Ishikawa (cell line): ENCODE data around the gene COL23A1.

ENCODE experiments used
- CEBPB ChIP-seq: IDR thresholded peaks from 2 replicates; pipeline ENCODE4 v1.6.1; 2012
- CREB1 ChIP-seq: IDR thresholded peaks from 2 replicates; pipeline ENCODE4 v1.6.1; 2012; ENCODE audit warnings: low read depth
- EGR1 ChIP-seq: IDR thresholded peaks from 2 replicates; pipeline ENCODE4 v1.6.1; 2012
- EP300 ChIP-seq: IDR thresholded peaks from 2 replicates; pipeline ENCODE4 v1.6.1; 2012; ENCODE audit warnings: borderline replicate concordance
- FOXM1 ChIP-seq: IDR thresholded peaks from 2 replicates; pipeline ENCODE4 v1.6.1; 2012; ENCODE audit warnings: low read depth, borderline replicate concordance
- NFIC ChIP-seq: IDR thresholded peaks from 2 replicates; pipeline ENCODE4 v1.6.1; 2012
- RAD21 ChIP-seq: IDR thresholded peaks from 2 replicates; pipeline ENCODE4 v1.6.1; 2012; ENCODE audit warnings: low read depth
- TAF1 ChIP-seq: IDR thresholded peaks from 2 replicates; pipeline ENCODE4 v1.6.1; 2012; ENCODE audit warnings: low read depth, mild to moderate bottlenecking
- TCF12 ChIP-seq: IDR thresholded peaks from 2 replicates; pipeline ENCODE4 v1.6.1; 2012; ENCODE audit warnings: low read depth
- TEAD4 ChIP-seq: IDR thresholded peaks from 2 replicates; pipeline ENCODE4 v1.6.1; 2012
- YY1 ChIP-seq: IDR thresholded peaks from 2 replicates; pipeline ENCODE4 v1.6.1; 2012; ENCODE audit warnings: low read depth
- ZBTB7A ChIP-seq: IDR thresholded peaks from 2 replicates; pipeline ENCODE4 v1.6.1; 2012; ENCODE audit warnings: low read depth
- TF ChIP-seq, protein P1 (sequence below): IDR thresholded peaks from 2 replicates; pipeline ENCODE4 v1.6.1; 2012
- TF ChIP-seq, protein P2 (sequence below): IDR thresholded peaks from 2 replicates; pipeline ENCODE4 v1.6.1; 2012; ENCODE audit warnings: low read depth, mild to moderate bottlenecking
- TF ChIP-seq, protein P3 (sequence below): IDR thresholded peaks from 2 replicates; pipeline ENCODE4 v1.6.1; 2012

The COL23A1 gene

DNA sequence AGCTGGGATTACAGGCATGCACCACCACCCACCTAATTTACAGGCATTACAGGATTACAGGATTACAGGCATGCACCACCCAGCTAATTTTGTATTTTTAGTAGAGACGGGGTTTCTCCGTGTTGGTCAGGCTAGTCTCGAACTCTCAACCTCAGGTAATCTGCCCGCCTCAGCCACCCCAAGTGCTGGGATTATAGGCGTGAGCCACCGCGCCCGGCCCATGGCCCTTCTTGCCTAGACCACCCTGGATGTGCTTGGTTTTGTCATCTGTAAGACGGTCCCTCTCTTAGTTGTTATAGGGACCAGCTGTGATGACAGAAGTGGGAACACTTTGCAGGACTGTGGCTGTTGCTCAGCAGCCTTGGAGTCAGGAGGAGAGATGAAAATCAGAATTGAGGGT lies 354.1 kb downstream of the COL23A1 start:
- TF ChIP-seq, protein P1, sequence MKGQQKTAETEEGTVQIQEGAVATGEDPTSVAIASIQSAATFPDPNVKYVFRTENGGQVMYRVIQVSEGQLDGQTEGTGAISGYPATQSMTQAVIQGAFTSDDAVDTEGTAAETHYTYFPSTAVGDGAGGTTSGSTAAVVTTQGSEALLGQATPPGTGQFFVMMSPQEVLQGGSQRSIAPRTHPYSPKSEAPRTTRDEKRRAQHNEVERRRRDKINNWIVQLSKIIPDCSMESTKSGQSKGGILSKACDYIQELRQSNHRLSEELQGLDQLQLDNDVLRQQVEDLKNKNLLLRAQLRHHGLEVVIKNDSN: no peak
- TF ChIP-seq, protein P2, sequence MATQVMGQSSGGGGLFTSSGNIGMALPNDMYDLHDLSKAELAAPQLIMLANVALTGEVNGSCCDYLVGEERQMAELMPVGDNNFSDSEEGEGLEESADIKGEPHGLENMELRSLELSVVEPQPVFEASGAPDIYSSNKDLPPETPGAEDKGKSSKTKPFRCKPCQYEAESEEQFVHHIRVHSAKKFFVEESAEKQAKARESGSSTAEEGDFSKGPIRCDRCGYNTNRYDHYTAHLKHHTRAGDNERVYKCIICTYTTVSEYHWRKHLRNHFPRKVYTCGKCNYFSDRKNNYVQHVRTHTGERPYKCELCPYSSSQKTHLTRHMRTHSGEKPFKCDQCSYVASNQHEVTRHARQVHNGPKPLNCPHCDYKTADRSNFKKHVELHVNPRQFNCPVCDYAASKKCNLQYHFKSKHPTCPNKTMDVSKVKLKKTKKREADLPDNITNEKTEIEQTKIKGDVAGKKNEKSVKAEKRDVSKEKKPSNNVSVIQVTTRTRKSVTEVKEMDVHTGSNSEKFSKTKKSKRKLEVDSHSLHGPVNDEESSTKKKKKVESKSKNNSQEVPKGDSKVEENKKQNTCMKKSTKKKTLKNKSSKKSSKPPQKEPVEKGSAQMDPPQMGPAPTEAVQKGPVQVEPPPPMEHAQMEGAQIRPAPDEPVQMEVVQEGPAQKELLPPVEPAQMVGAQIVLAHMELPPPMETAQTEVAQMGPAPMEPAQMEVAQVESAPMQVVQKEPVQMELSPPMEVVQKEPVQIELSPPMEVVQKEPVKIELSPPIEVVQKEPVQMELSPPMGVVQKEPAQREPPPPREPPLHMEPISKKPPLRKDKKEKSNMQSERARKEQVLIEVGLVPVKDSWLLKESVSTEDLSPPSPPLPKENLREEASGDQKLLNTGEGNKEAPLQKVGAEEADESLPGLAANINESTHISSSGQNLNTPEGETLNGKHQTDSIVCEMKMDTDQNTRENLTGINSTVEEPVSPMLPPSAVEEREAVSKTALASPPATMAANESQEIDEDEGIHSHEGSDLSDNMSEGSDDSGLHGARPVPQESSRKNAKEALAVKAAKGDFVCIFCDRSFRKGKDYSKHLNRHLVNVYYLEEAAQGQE: no peak
- no peak for TF ChIP-seq TEAD4
- TF ChIP-seq RAD21: no peak
- TF ChIP-seq ZBTB7A: no peak
- TF ChIP-seq, protein P3, sequence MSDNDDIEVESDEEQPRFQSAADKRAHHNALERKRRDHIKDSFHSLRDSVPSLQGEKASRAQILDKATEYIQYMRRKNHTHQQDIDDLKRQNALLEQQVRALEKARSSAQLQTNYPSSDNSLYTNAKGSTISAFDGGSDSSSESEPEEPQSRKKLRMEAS: no peak
- TF ChIP-seq YY1: no peak
- no peak for TF ChIP-seq FOXM1
- TF ChIP-seq CREB1: no peak
- TF ChIP-seq TAF1: no peak
- TF ChIP-seq EP300: no peak
- no peak for TF ChIP-seq EGR1
- no peak for TF ChIP-seq TCF12
- TF ChIP-seq CEBPB: no peak
- no peak for TF ChIP-seq NFIC

DNA sequence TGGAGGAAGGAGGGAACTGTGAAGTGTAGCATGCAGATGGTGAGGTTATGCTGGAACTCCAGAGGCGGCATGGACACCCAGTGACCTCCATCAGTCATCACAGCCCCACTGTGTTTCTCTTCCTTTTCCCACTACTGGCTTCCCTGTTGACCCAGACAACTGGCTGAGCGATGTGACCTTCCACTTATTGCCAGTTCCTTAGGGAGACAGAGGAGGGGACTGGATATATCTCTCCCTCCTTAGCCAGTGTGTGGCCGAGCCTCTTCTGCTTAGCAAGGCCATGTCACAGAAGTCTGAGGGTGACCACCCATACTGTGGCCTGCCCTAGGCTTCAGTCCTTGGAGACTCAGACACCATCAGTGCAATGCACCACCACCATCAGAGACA lies 354.6 kb downstream of the COL23A1 start:
- TF ChIP-seq, protein P3: no peak
- TF ChIP-seq, protein P1: no peak
- TF ChIP-seq NFIC (no peak), TCF12 (no peak), YY1 (no peak), CEBPB (no peak), TAF1 (no peak), RAD21 (no peak), CREB1 (no peak), ZBTB7A (no peak), FOXM1 (no peak), TEAD4 (no peak), EGR1 (no peak), EP300 (no peak)
- TF ChIP-seq, protein P2: no peak

DNA sequence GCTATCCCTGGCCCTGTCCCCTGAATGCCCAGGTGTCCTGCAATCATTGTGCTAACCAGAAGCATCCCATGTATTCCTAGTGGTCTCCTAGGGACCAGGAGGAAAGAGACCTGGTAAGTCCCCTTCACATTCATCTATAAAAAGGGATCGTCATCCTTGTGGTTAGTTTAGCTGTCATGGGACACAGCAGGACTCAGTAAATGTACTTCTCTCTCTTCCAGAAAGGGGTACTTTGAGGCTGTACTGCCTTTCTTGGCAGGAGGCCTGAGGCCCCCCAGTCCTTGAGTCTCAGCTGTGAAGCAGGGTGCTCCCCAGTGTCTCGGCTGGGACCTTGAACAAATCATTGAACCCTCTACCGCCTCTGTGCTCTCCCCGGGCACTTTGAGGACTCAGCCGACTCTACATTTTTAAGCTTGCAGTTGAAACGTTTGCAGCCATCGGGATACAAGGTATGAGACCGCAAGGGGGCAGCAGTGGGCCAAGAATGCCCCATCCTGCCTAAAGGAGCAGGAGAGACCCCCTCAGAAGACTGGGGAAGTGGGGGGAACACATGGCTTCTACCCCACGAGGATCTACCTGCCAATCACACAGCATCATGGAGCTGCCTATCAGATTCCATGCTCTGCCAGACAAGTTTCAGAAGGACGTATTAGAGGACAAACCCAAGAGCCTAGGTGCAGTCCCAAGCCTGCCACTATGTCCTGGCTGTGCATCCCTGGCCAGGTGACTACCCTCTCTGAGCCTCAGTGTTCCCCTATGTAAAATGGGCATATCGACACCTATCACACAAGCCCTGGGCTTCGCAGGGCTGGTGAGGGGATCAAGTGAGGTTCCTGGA lies 355.2 kb downstream of the COL23A1 start:
- no peak for TF ChIP-seq TCF12
- no peak for TF ChIP-seq FOXM1
- no peak for TF ChIP-seq TEAD4
- TF ChIP-seq RAD21: peak; percentile 88
- no peak for TF ChIP-seq TAF1
- TF ChIP-seq ZBTB7A: 0 out of 2 replicates have a peak, but pooled peaks have one; percentile 23

DNA sequence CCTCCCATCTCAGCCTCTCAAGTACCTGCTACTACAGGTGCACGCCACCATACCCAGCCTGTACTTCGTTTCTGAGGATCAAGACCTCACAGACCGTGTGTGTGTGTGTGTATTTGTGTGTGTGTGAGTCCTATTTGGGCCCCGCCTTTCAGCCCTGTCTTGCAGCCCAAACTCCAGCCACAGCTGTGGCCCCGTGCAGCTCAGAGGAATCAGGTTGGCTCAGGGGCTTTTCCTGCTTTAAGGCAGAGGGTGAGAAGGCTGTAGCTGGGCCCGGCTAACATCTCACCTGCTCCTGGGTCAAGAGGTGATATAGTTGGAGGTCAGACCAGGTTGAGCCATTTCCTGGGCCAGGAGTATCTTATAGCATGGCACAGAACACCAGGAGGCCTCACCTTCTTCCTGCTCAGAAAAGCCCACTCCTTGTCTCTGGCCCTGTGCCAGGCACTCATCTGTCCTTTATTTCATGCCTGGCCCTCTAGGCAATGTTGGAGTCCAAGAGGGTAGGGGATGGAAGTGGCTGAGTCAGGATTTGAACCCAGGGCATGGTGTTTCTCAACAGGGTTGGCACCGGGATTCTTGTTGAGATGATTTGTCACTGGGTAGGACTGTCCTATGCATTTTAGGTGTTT lies 356.0 kb downstream of the COL23A1 start:
- TF ChIP-seq EGR1 (no peak), NFIC (no peak), CREB1 (no peak), TEAD4 (no peak), TCF12 (no peak), FOXM1 (no peak), RAD21 (no peak), CEBPB (no peak), EP300 (no peak), YY1 (no peak), TAF1 (no peak), ZBTB7A (no peak)
- TF ChIP-seq, protein P2: no peak
- TF ChIP-seq, protein P3: no peak
- TF ChIP-seq, protein P1: no peak
